ENCODE results near the gene TSTD1.
"Not testable (repeated sequence)": the region's sequence is repeated elsewhere in the genome, so short reads cannot be mapped to it uniquely, and the experiment has no call there.

TSTD1 gene

GRCh38 chr1:161029466-161029865 is 9.3 kb downstream of the TSTD1 start:
- not testable (repeated sequence) for H3K27ac Mint-ChIP-seq; ATAC-seq; H3K4me3 Mint-ChIP-seq; H3K9me3 Mint-ChIP-seq; DNase-seq (ENCODE audit: low spot score in 2 of 2)
- H3K4me1 Mint-ChIP-seq, result peaks cover 36% of the 10 kb centered on the region
- H3K36me3 Mint-ChIP-seq, result peaks cover 13% of the 10 kb centered on the region

GRCh38 chr1:161026954-161027353 is 11.8 kb downstream of the TSTD1 start:
- not testable (repeated sequence) for H3K9me3 Mint-ChIP-seq; DNase-seq (ENCODE audit: low spot score in 2 of 2)
- Mint-ChIP-seq H3K27ac (peak overlapping the region; percentile 12), H3K4me1 (peaks cover 39% of the 10 kb centered on the region), H3K4me3 (peak overlapping the region; percentile 8), H3K36me3 (peaks cover 13% of the 10 kb centered on the region)
- ATAC-seq, result peak; percentile 87

GRCh38 chr1:161022432-161022831 is 16.3 kb downstream of the TSTD1 start:
- H3K4me3 Mint-ChIP-seq, result peak overlapping the region; percentile 84

GRCh38 chr1:161021970-161022353 is 16.8 kb downstream of the TSTD1 start:
- DNase-seq (ENCODE audit: low spot score in 2 of 2) (no peak), ATAC-seq (peak; percentile 70)
- Mint-ChIP-seq H3K36me3 (peaks cover 5% of the 10 kb centered on the region), H3K4me3 (peak overlapping the region; percentile 84), H3K9me3 (no peaks in the 10 kb centered on the region), H3K27ac (no peak overlapping the region), H3K4me1 (peaks cover 75% of the 10 kb centered on the region)

More at GRCh38 chr1:161022432-161022831, 16.3 kb downstream of the TSTD1 start:
- H3K4me1 Mint-ChIP-seq, result peaks cover 76% of the 10 kb centered on the region
- DNase-seq (ENCODE audit: low spot score in 2 of 2); H3K27ac Mint-ChIP-seq; H3K9me3 Mint-ChIP-seq; ATAC-seq; H3K36me3 Mint-ChIP-seq: not testable (repeated sequence)

- Mint-ChIP-seq H3K36me3 (no peaks in the 10 kb centered on the region), H3K4me1 (peaks cover 71% of the 10 kb centered on the region), H3K9me3 (no peaks in the 10 kb centered on the region), H3K27ac (peak overlapping the region; percentile 85), H3K4me3 (peak overlapping the region; percentile 84)
- DNase-seq (ENCODE audit: low spot score in 2 of 2) (peak; percentile 56 to 87), ATAC-seq (peak; percentile 94)
Observed at GRCh38 chr1:161021165-161021969, 17.4 kb downstream of the TSTD1 start.

- ATAC-seq (peak; percentile 56), DNase-seq (ENCODE audit: low spot score in 2 of 2) (peak in 1 of 2 donors; percentile 66)
- no peaks in the 10 kb centered on the region for H3K9me3 Mint-ChIP-seq
- peaks cover 70% of the 10 kb centered on the region for H3K4me1 Mint-ChIP-seq
- no peaks in the 10 kb centered on the region for H3K36me3 Mint-ChIP-seq
- H3K4me3 Mint-ChIP-seq, result peak within 1 kb of the TSS; percentile 84
- H3K27ac Mint-ChIP-seq, result peak within 1 kb of the TSS; percentile 85
Observed at GRCh38 chr1:161020509-161021164, 18.1 kb downstream of the TSTD1 start, which contains the start of gene F11R. Gene F11R (minus strand): TSS chr1:161021152. CDS start chr1:161021073, 79 bp downstream.

- H3K9me3 Mint-ChIP-seq, result no peaks in the 10 kb centered on the region
- H3K4me1 Mint-ChIP-seq, result peaks cover 63% of the 10 kb centered on the region
- H3K27ac Mint-ChIP-seq, result peak overlapping the region; percentile 85
- ATAC-seq (no peak), DNase-seq (ENCODE audit: low spot score in 2 of 2) (no peak)
- H3K4me3 Mint-ChIP-seq, result peak overlapping the region; percentile 84
- H3K36me3 Mint-ChIP-seq, result no peaks in the 10 kb centered on the region
Observed at GRCh38 chr1:161019751-161020495, 18.8 kb downstream of the TSTD1 start.

- Mint-ChIP-seq H3K4me3 (peak overlapping the region; percentile 84), H3K4me1 (peaks cover 64% of the 10 kb centered on the region)
- H3K36me3 Mint-ChIP-seq; H3K9me3 Mint-ChIP-seq; H3K27ac Mint-ChIP-seq; ATAC-seq; DNase-seq (ENCODE audit: low spot score in 2 of 2): not testable (repeated sequence)
Observed at GRCh38 chr1:161019111-161019660, 19.6 kb downstream of the TSTD1 start.

- ATAC-seq, result no peak
- Mint-ChIP-seq H3K27ac (no peak overlapping the region), H3K36me3 (peaks cover 5% of the 10 kb centered on the region), H3K9me3 (no peaks in the 10 kb centered on the region), H3K4me3 (peak overlapping the region; percentile 84), H3K4me1 (peaks cover 65% of the 10 kb centered on the region)
- DNase-seq (ENCODE audit: low spot score in 2 of 2), result no peak
Observed at GRCh38 chr1:161018631-161018930, 20.2 kb downstream of the TSTD1 start.

GRCh38 chr1:161017756-161018630 is 20.8 kb downstream of the TSTD1 start:
- H3K27ac Mint-ChIP-seq, result peak overlapping the region; percentile 16

GRCh38 chr1:161017181-161017580 is 21.6 kb downstream of the TSTD1 start:
- peak overlapping the region; percentile 16 for H3K27ac Mint-ChIP-seq
- not testable (repeated sequence) for H3K4me3 Mint-ChIP-seq; DNase-seq (ENCODE audit: low spot score in 2 of 2); ATAC-seq; H3K9me3 Mint-ChIP-seq; H3K36me3 Mint-ChIP-seq
- peaks cover 66% of the 10 kb centered on the region for H3K4me1 Mint-ChIP-seq

More at GRCh38 chr1:161017756-161018630, 20.8 kb downstream of the TSTD1 start:
- ATAC-seq, result no peak
- H3K9me3 Mint-ChIP-seq, result no peaks in the 10 kb centered on the region
- peaks cover 6% of the 10 kb centered on the region for H3K36me3 Mint-ChIP-seq
- no peak overlapping the region for H3K4me3 Mint-ChIP-seq
- H3K4me1 Mint-ChIP-seq, result peaks cover 69% of the 10 kb centered on the region
- no peak for DNase-seq (ENCODE audit: low spot score in 2 of 2)

- Mint-ChIP-seq H3K4me1 (peaks cover 66% of the 10 kb centered on the region), H3K27ac (peak overlapping the region; percentile 10)
- H3K4me3 Mint-ChIP-seq; H3K36me3 Mint-ChIP-seq; H3K9me3 Mint-ChIP-seq; ATAC-seq; DNase-seq (ENCODE audit: low spot score in 2 of 2): not testable (repeated sequence)
Observed at GRCh38 chr1:161016683-161017082, 22.1 kb downstream of the TSTD1 start.

GRCh38 chr1:161013488-161014230 is 25.1 kb downstream of the TSTD1 start:
- ATAC-seq (peak; percentile 94), DNase-seq (ENCODE audit: low spot score in 2 of 2) (peak; percentile 38 to 82)
- peaks cover 6% of the 10 kb centered on the region for H3K36me3 Mint-ChIP-seq
- H3K4me1 Mint-ChIP-seq, result peaks cover 46% of the 10 kb centered on the region
- H3K4me3 Mint-ChIP-seq, result peak overlapping the region; percentile 76
- H3K27ac Mint-ChIP-seq, result peak overlapping the region; percentile 95
- no peaks in the 10 kb centered on the region for H3K9me3 Mint-ChIP-seq

- Mint-ChIP-seq H3K4me1 (peaks cover 40% of the 10 kb centered on the region), H3K27ac (peak overlapping the region; percentile 95), H3K4me3 (peak overlapping the region; percentile 76), H3K36me3 (peaks cover 6% of the 10 kb centered on the region), H3K9me3 (no peaks in the 10 kb centered on the region)
- ATAC-seq (peak; percentile 55), DNase-seq (ENCODE audit: low spot score in 2 of 2) (no peak)
Observed at GRCh38 chr1:161013131-161013487, 25.7 kb downstream of the TSTD1 start.
